H9 (cell line): ENCODE measurements around the gene CTNNA1. TPM values are rescaled to one million over a fixed set of nuclear protein-coding genes. Genes with fewer than 3 reads are reported as not detected.

Source experiments
- DNase-seq: peaks from one replicate; pipeline ENCODE4 v3.0.0-alpha.2; 2017
- H2AFZ ChIP-seq: one replicate; pipeline ENCODE4 v1.6.1; 2013; ENCODE audit warnings: mild to moderate bottlenecking, low read length, control low read depth, moderate library complexity
- H2AK5ac ChIP-seq: 2 replicates; pipeline ENCODE4 v1.6.1; 2013; ENCODE audit warnings: low read length, control low read depth, mixed read lengths; ENCODE audit not compliant: insufficient read length
- H2BK120ac ChIP-seq: one replicate; pipeline ENCODE4 v1.6.1; 2013; ENCODE audit warnings: low read depth, mild to moderate bottlenecking, low read length, control low read depth, inconsistent platforms; ENCODE audit not compliant: poor library complexity, severe bottlenecking
- H2BK12ac ChIP-seq: 2 replicates; pipeline ENCODE4 v1.6.1; 2013; ENCODE audit warnings: low read length, control low read depth, mixed read lengths, low read depth; ENCODE audit not compliant: insufficient read length
- H2BK15ac ChIP-seq: 2 replicates; pipeline ENCODE4 v1.6.1; 2013; ENCODE audit warnings: low read depth, low read length, control low read depth
- H2BK20ac ChIP-seq: one replicate; pipeline ENCODE4 v1.6.1; 2013; ENCODE audit warnings: low read depth, mild to moderate bottlenecking, low read length, control low read depth, inconsistent platforms; ENCODE audit not compliant: poor library complexity, severe bottlenecking
- H2BK5ac ChIP-seq: 2 replicates; pipeline ENCODE4 v1.6.1; 2013; ENCODE audit warnings: low read length, control low read depth, mixed read lengths; ENCODE audit not compliant: insufficient read length
- H3K14ac ChIP-seq: 2 replicates; pipeline ENCODE4 v1.6.1; 2013; ENCODE audit warnings: low read length, control low read depth; ENCODE audit not compliant: insufficient read depth
- H3K18ac ChIP-seq: 2 replicates; pipeline ENCODE4 v1.6.1; 2013; ENCODE audit warnings: low read depth, mild to moderate bottlenecking, mixed read lengths, low read length, control low read depth; ENCODE audit not compliant: insufficient read length
- H3K23ac ChIP-seq: 2 replicates; pipeline ENCODE4 v1.6.1; 2013; ENCODE audit warnings: low read length, control low read depth, mixed read lengths, low read depth; ENCODE audit not compliant: insufficient read length
- H3K23me2 ChIP-seq: 2 replicates; pipeline ENCODE4 v1.6.1; 2013; ENCODE audit warnings: low read depth, mild to moderate bottlenecking, mixed read lengths, low read length, control low read depth; ENCODE audit not compliant: insufficient read length, poor library complexity, severe bottlenecking
- H3K27ac ChIP-seq: 2 replicates; pipeline ENCODE4 v1.5.1; 2013; ENCODE audit warnings: low read length, control low read depth, mixed read lengths, low read depth; ENCODE audit not compliant: insufficient read length
- H3K27me3 ChIP-seq: 2 replicates; pipeline ENCODE4 v1.6.1; 2013; ENCODE audit warnings: low read length, control low read depth, inconsistent platforms; ENCODE audit not compliant: insufficient read depth
- H3K4ac ChIP-seq: 2 replicates; pipeline ENCODE4 v1.6.1; 2013; ENCODE audit warnings: low read depth, mild to moderate bottlenecking, control low read depth, inconsistent platforms, low read length, moderate library complexity
- H3K4me1 ChIP-seq: 2 replicates; pipeline ENCODE4 v1.6.1; 2013; ENCODE audit warnings: low read length, control low read depth, inconsistent platforms; ENCODE audit not compliant: insufficient read depth
- H3K4me2 ChIP-seq: 2 replicates; pipeline ENCODE4 v1.6.1; 2013; ENCODE audit warnings: low read length, control low read depth, mixed read lengths; ENCODE audit not compliant: insufficient read length, insufficient read depth
- H3K56ac ChIP-seq: 2 replicates; pipeline ENCODE4 v1.6.1; 2013; ENCODE audit warnings: low read depth, mild to moderate bottlenecking, mixed read lengths, low read length, control low read depth; ENCODE audit not compliant: insufficient read length
- H3K79me1 ChIP-seq: 2 replicates; pipeline ENCODE4 v1.6.1; 2013; ENCODE audit warnings: low read depth, mild to moderate bottlenecking, moderate library complexity, low read length, control low read depth, inconsistent platforms; ENCODE audit not compliant: insufficient read depth, poor library complexity, severe bottlenecking
- H3K79me2 ChIP-seq: 2 replicates; pipeline ENCODE4 v1.6.1; 2013; ENCODE audit warnings: low read length, control low read depth, inconsistent platforms; ENCODE audit not compliant: insufficient read depth
- H3K9ac ChIP-seq: 2 replicates; pipeline ENCODE4 v1.6.1; 2013; ENCODE audit warnings: low read length, control low read depth, mixed read lengths; ENCODE audit not compliant: insufficient read length; ENCODE audit errors: extremely low read depth
- H3K9me3 ChIP-seq: one replicate; pipeline ENCODE4 v1.6.1; 2013; ENCODE audit warnings: low read depth, low read length, inconsistent platforms; ENCODE audit not compliant: control insufficient read depth
- H3T11ph ChIP-seq: one replicate; pipeline ENCODE4 v1.6.1; 2013; ENCODE audit warnings: mild to moderate bottlenecking, low read length, control low read depth, inconsistent platforms
- H4K20me1 ChIP-seq: one replicate; pipeline ENCODE4 v1.6.1; 2013; ENCODE audit not compliant: control insufficient read depth, insufficient read length, insufficient read depth
- H4K5ac ChIP-seq: 2 replicates; pipeline ENCODE4 v1.6.1; 2013; ENCODE audit warnings: low read depth, mild to moderate bottlenecking, mixed read lengths, low read length, control low read depth; ENCODE audit not compliant: insufficient read length
- H4K8ac ChIP-seq: replicated peaks from 2 replicates; pipeline ENCODE4 v1.6.1; 2013; ENCODE audit warnings: low read length, control low read depth, mixed read lengths, low read depth; ENCODE audit not compliant: insufficient read length
- H4K91ac ChIP-seq: 2 replicates; pipeline ENCODE4 v1.6.1; 2013; ENCODE audit warnings: low read depth, mild to moderate bottlenecking, moderate library complexity, mixed read lengths, low read length, control low read depth; ENCODE audit not compliant: insufficient read length
- H3K27ac Mint-ChIP-seq, 3 experiments: 2 replicates in 2 of 3; 3 replicates in 1 of 3; pipeline ENCODE4 v1.8.0; 2020 to 2021; ENCODE audit warnings: mixed read lengths in 3 of 3, mild to moderate bottlenecking in 1 of 3, moderate library complexity in 1 of 3
- H3K27me3 Mint-ChIP-seq: 2 replicates; pipeline ENCODE4 v1.8.0; 2021; ENCODE audit warnings: low read depth, mild to moderate bottlenecking, moderate library complexity, mixed read lengths
- H3K36me3 Mint-ChIP-seq, 3 experiments: 2 replicates in 2 of 3; 3 replicates in 1 of 3; pipeline ENCODE4 v1.8.0; 2020 to 2021; ENCODE audit warnings: low read depth in 3 of 3, mixed read lengths in 3 of 3; ENCODE audit not compliant: insufficient read depth in 1 of 3
- H3K4me1 Mint-ChIP-seq, 2 experiments: 2 replicates each; pipeline ENCODE4 v1.8.0; 2020; ENCODE audit warnings: mixed read lengths in 2 of 2
- H3K4me3 Mint-ChIP-seq, 2 experiments: 2 replicates in 1 of 2; 3 replicates in 1 of 2; pipeline ENCODE4 v1.8.0; 2020 to 2021; ENCODE audit warnings: mild to moderate bottlenecking in 2 of 2, mixed read lengths in 2 of 2, moderate library complexity in 1 of 2
- H3K9me3 Mint-ChIP-seq, 2 experiments: 2 replicates in 1 of 2; 3 replicates in 1 of 2; pipeline ENCODE4 v1.8.0; 2020; ENCODE audit warnings: mild to moderate bottlenecking in 2 of 2, mixed read lengths in 2 of 2, moderate library complexity in 1 of 2
- WGBS: extraction: QIAGEN DNeasy Blood & Tissue Kit; methylation state at CpG from one replicate; pipeline ENCODE4 v1.1.7; 2013; ENCODE audit warnings: missing lambda C conversion rate, low lambda C conversion rate, mixed read lengths; ENCODE audit not compliant: insufficient read length; ENCODE audit errors: extremely low coverage; 5-methylcytosine and 5-hydroxymethylcytosine counted together
- total RNA-seq: library from RNA; stranded (reverse); gene quantifications from 2 replicates; pipeline ENCODE4 v1.2.1, GENCODE V29; 2021
- TF ChIP-seq, protein P1 (sequence below): fragments of 200-600 bp; sonication (generic); conservative IDR thresholded peaks from 3 replicates; pipeline ENCODE4 v1.8.0; 2021; ENCODE audit warnings: antibody characterized with exemption, mild to moderate bottlenecking

The CTNNA1 gene
- total RNA-seq, 1 experiment from 2014 or later, result 354 TPM

DNA sequence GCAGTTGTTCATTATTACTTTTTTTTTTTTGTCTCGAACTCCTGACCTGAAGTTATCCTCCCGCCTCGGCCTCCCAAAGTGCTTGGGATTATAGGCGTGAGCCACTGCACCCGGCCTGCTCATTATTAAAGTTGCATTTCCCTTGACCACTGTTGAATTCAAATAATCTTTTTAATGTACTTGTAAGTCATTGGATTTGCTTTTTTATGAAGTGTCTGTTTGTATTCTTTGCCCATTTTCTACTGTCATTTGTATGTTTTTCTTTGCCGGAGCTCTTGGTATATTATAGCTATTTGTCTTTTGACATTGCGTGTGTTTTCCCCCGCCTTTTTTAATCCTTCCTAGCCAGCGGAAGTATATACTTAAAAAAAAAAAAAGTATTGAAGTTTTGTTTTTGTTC is 99.9 kb downstream of the CTNNA1 start:
- Histone ChIP-seq H3K9ac (no peak overlapping the region), H4K5ac (no peak overlapping the region), H3K27ac (no peak overlapping the region), H3K79me2 (no peaks in the 10 kb centered on the region; the same call in 1 of the 2 replicates), H4K20me1 (no peaks in the 10 kb centered on the region), H2BK120ac (no peak overlapping the region), H3T11ph (no peak overlapping the region), H3K23me2 (no peaks in the 10 kb centered on the region), H3K56ac (no peak overlapping the region), H2BK12ac (no peak overlapping the region), H3K27me3 (no peaks in the 10 kb centered on the region), H2AK5ac (no peak overlapping the region), H3K14ac (no peak overlapping the region), H3K4me1 (no peaks in the 10 kb centered on the region; the same call in 1 of the 2 replicates), H2BK20ac (no peak overlapping the region), H3K18ac (no peak overlapping the region), H3K4ac (no peak overlapping the region), H3K79me1 (peaks cover 4% of the 10 kb centered on the region), H2BK15ac (no peak overlapping the region), H3K4me2 (no peak overlapping the region), H2AFZ (no peak overlapping the region), H3K9me3 (no peaks in the 10 kb centered on the region), H4K8ac (no peak overlapping the region), H4K91ac (no peak overlapping the region), H3K23ac (no peak overlapping the region), H2BK5ac (no peak overlapping the region)
- TF ChIP-seq, protein P1, sequence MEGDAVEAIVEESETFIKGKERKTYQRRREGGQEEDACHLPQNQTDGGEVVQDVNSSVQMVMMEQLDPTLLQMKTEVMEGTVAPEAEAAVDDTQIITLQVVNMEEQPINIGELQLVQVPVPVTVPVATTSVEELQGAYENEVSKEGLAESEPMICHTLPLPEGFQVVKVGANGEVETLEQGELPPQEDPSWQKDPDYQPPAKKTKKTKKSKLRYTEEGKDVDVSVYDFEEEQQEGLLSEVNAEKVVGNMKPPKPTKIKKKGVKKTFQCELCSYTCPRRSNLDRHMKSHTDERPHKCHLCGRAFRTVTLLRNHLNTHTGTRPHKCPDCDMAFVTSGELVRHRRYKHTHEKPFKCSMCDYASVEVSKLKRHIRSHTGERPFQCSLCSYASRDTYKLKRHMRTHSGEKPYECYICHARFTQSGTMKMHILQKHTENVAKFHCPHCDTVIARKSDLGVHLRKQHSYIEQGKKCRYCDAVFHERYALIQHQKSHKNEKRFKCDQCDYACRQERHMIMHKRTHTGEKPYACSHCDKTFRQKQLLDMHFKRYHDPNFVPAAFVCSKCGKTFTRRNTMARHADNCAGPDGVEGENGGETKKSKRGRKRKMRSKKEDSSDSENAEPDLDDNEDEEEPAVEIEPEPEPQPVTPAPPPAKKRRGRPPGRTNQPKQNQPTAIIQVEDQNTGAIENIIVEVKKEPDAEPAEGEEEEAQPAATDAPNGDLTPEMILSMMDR, result no peak
- Mint-ChIP-seq H3K4me3 (no peak overlapping the region), H3K9me3 (no peaks in the 10 kb centered on the region), H3K36me3 (peaks cover 0 to 16% (median 5%) of the 10 kb centered on the region in 3 experiments; a peak in 4 of 7 replicates), H3K27ac (peak overlapping the region in 1 of 3 experiments; percentile 47; a peak in 1 of 7 replicates), H3K27me3 (no peaks in the 10 kb centered on the region), H3K4me1 (peaks cover 35 to 40% of the 10 kb centered on the region in 2 experiments)
- WGBS, result no CpG with 5 or more reads among the region's 9 CpGs
- DNase-seq, result no peak
